ENCODE data around the gene SORCS1.

SORCS1 gene

GRCh38 chr10:106992055-106992454 lies 172.5 kb downstream of the SORCS1 start:
- DNase-seq (ENCODE audit: low read depth) = no peak

DNA sequence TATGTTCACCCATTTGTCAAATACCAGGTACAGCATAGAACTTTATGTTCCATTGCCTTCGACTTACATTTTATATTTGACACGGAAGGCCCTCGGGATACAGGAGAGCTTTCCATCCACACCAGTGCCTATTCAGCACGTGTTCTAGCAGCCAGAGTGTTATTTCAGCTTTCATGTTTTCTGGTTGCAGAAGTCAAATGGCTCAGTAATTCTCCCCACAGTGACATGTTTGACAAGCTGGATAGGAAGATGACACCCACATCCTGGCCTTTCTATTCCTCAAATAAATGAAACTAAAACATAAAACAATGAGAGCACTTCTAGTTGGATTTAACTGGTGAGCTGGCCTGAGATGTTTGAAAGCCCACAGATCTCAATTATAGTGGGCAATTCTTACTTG lies 173.4 kb downstream of the SORCS1 start:
- DNase-seq (ENCODE audit: low read depth) = no peak

DNA sequence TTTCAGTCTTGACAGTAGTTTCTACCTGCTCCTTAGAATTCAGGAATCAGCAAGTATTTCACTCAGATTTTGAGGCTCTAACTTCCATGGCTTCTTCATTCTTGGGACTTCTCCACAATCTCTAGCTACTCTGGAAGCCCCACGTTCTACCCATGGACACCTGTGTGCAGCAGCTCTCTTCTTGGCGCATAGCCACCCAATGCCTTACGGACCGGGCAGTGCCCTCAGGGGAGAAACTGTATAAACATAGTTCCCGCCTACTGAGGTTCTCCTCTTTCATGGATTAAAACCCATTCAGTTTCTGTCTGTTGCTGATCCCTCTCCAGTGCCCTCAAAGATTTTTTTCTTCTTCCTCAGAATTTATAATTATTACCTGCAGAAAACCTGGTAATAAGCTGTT lies 177.1 kb downstream of the SORCS1 start:
- DNase-seq (ENCODE audit: low read depth) = no peak

DNA sequence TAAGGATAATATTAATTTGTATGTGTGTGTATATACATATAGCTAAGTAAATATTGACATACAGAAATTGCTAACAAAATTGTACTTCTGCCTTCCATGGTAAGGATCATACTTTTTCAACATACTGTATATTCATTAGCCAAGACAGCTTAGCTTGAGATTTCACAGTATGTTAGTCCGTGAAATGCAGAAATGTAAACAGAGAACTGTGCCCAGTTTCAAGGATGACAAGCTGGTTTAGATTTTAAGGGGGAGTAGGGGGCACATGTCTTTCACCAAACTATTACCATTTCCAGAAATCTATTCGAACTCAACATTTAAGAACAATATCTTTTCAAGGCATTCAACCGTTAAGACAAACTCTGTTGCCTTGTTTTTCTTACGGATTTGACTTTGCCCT lies 182.2 kb downstream of the SORCS1 start:
- DNase-seq (ENCODE audit: low read depth) = no peak

GRCh38 chr10:106981452-106982075 lies 182.9 kb downstream of the SORCS1 start:
- no peak for DNase-seq (ENCODE audit: low read depth)

- no peak for DNase-seq (ENCODE audit: low read depth)
Observed at GRCh38 chr10:106980495-106981451, 183.7 kb downstream of the SORCS1 start.

DNA sequence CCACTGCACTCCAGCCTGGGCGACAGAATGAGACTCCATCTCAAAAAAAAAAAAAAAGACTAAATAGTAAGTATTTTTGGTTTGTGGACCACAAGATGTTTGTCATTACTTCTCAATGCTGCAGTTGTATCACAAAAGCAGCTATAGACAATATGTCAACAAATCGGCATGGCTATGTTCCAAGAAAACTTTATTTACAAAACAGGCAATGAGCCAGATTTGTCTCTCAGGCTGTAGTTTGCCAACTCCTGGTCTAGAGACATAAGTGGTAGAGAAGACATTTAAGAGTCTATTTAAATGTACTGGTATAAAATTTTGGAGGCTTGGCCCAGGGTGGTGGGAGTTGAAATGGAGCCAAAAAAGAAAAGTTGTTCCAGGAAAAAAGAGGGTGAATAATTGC lies 185.8 kb downstream of the SORCS1 start:
- no peak for DNase-seq (ENCODE audit: low read depth)

DNA sequence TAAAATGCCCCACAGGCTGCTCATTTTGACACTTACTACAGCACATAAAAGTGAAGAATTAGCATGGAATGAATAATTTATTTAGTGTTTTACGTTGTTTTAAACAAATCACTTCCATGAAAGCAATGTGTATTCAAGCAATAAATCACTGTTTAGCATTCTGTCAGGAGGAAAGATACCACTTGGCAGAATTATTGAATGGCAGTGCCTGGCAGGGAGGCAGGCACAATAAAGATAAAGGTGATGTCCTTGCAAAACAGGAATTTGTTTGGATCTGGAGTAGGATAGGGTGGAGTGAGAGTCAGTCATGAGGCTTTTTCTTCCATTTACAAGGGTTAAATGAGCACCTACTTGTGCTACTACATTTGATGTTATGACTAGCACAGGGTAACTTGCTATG lies 190.8 kb downstream of the SORCS1 start:
- no peak for DNase-seq (ENCODE audit: low read depth)

DNA sequence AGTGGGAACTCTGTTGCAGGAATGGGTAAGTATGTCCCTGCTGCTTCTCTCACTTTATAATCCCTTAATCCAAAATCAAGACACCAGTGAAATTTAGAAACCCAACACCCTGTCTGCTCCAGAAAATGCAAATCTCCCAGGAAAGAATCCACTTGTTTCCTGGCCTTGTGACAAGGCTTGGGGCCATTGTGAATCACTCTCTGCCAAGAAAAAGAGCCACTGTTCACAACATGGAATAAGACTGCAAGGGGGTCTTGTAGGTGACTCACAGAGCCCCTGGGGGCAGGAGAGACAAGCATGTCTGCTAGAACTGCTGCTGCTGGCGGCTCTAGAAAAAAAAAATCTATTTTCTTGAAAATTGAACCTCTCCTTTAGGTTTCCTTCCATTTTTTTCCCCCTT lies 191.2 kb downstream of the SORCS1 start:
- no peak for DNase-seq (ENCODE audit: low read depth)

DNA sequence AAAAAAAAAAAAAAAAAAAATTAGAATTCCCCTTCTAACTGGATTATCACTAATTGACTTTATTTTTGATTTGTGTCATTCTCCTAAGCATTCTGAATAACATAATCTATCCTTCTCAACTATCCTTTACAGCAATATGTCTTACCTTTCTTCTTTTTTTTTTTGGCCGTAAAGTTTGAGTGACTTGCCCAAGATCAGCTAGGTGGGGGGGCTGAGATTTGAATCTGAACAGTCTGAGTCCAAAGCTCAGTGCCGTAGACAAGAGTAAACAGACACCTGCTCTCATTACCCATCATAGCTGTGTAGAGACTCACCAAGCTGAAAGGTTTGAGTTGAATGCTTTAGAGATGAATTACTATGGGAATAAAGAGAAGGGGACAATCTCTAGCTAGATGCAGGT lies 192.1 kb downstream of the SORCS1 start:
- DNase-seq (ENCODE audit: low read depth) = no peak

GRCh38 chr10:106971411-106971831 lies 193.1 kb downstream of the SORCS1 start:
- DNase-seq (ENCODE audit: low read depth) = no peak

- DNase-seq (ENCODE audit: low read depth) = no peak
Observed at GRCh38 chr10:106967452-106967851, 197.1 kb downstream of the SORCS1 start.

GRCh38 chr10:106960812-106961211 lies 203.7 kb downstream of the SORCS1 start:
- no peak for DNase-seq (ENCODE audit: low read depth)

DNA sequence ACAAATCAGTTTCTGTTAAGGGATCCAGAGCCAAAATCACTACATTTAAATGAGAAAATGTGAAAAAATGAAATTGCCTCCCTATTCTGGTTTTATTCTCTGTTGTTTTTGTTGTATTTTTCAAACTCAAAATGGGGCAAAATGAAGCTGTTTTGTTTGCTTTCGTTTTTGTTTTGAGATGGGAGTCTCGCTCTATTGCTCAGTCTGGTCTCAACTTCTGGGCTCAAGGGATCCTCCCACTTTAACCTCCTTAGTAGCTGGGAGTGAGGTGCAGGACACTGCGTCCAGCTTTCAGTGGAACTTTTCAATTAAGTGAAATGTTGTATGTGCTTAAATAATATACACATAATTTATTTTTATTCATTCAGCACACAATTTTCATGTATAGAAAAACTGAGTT lies 205.0 kb downstream of the SORCS1 start:
- no peak for DNase-seq (ENCODE audit: low read depth)

- no peak for DNase-seq (ENCODE audit: low read depth)
Observed at GRCh38 chr10:106958589-106959361, 205.7 kb downstream of the SORCS1 start.

- DNase-seq (ENCODE audit: low read depth) = no peak
Observed at GRCh38 chr10:106957823-106958588, 206.5 kb downstream of the SORCS1 start.

GRCh38 chr10:106956216-106956915 lies 208.1 kb downstream of the SORCS1 start:
- no peak for DNase-seq (ENCODE audit: low read depth)

DNA sequence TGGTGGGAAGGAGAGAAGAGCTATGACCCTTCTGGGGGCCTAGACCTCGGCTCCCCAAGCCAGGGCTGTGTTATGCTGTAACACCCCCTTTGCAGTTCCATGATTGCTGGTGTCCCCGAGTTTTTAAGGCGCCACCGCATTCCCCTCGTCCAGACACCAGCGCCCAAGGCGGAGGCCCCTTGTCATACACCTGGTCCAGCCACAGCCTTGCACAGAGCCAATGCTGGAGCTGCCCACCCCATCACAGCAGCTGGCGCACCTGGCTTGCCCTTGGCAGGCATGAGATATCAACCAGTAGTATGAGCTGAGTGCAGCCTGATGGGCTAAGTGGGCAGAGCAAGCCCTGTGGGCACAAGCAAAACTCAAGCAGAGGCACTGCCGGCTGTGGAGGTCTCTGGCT lies 209.4 kb downstream of the SORCS1 start:
- no peak for DNase-seq (ENCODE audit: low read depth)

- DNase-seq (ENCODE audit: low read depth) = no peak
Observed at GRCh38 chr10:106952033-106952432, 212.5 kb downstream of the SORCS1 start.

- DNase-seq (ENCODE audit: low read depth) = no peak
Observed at GRCh38 chr10:106949680-106950478, 214.6 kb downstream of the SORCS1 start.
